ENCODE measurements around the gene TP53. TPM values are rescaled to one million over a fixed set of nuclear protein-coding genes. Genes with fewer than 3 reads are reported as not detected.

Gene TP53
- total and polyA plus RNA-seq, 9 of the 15 experiments (the other 6 are each of a cell fraction or from before 2014, with no cell fraction given) = 2.8 to 14.0 (median 7.1) TPM

DNA sequence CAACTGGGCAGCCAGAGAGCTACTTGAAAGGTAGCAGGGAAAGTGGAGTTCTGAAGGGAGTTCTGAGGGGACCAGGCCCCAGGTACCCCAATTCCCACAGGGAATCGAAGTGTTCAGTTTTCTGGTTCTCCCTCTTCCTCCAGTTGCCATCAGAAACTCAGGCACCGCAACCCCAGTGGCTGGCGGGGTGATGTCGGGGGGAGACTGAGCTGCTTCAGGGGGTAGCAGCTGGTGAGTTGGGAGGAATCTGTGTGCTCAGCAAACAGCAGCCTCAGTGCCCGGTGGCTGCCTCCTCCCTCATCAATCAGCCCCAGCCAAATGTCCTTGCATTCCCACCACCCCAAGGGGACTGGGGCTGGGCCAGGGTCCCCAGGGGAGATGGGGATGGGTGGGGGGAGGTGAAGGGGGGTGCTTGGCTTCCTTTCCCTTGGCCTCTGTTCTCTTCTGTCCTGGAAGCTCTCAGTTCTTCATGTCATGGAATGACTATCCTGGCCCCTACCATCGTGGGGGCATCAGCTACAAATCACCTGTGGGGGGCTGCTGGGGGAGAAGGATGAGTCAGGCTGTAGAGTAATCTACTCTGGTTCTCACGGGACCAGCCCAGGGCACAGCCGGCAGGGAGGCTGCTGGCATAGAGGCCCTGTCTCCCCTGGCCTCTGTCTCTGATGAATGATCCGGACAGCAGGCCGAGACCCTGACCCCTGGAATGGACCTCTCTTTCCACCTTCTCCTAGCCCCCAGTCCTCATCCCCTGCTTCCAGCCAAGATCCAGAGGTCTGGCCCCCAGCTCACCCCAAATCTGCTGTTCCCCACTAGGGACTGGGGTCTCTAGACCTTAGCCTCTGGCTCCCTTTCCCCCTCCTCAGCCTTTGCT lies 27.7 kb upstream of the TP53 start:
- H3K27me3 ChIP-seq (ENCODE audit: control insufficient read depth in 2 of 2, insufficient read depth in 2 of 2, low read length in 2 of 2) = peaks cover 10 to 62% of the 10 kb centered on the region in 2 experiments; a peak in 4 of 5 replicates
- no peaks in the 10 kb centered on the region for H3K9me3 ChIP-seq (replicated peaks; ENCODE audit: control insufficient read depth, insufficient read depth, low read depth, low read length)
- H3K9ac ChIP-seq (ENCODE audit: insufficient read depth in 1 of 2, low read depth in 2 of 2, low read length in 2 of 2) = no peak overlapping the region
- H2AFZ ChIP-seq (ENCODE audit: low read depth, low read length) = no peak overlapping the region
- ChIA-PET POLR2A (interaction anchor here (2.6 to 3.5 kb wide), 2 partner anchors 11 to 28 kb away, joined by 12 to 13 read pairs; partner anchors contain the start of genes EFNB3 and TP53), CTCF (ENCODE audit: low intra/inter-chr PET ratio) (no interaction called here)
- H3K9me1 ChIP-seq (ENCODE audit: control insufficient read depth, insufficient read depth, low read length) = no peaks in the 10 kb centered on the region
- H3K79me2 ChIP-seq (ENCODE audit: control insufficient read depth, insufficient read depth, low read length) = no peaks in the 10 kb centered on the region
- no TSS peak for BruUV-seq (replicated peaks)
- FAIRE-seq = no peak
- in situ Hi-C loops (cut with MboI) (no loop called here), intact Hi-C loops (cut with micrococcal nuclease) (no loop called here)
- WGBS (ENCODE audit: insufficient coverage, low coverage, missing lambda C conversion rate) = 17% methylated on average over 8 of the region's 10 CpGs
- H3K27ac ChIP-seq (ENCODE audit: extremely low read depth, low read depth, low read length) = no peak overlapping the region
- no peak overlapping the region for H3K4me2 ChIP-seq (ENCODE audit: insufficient read depth, low read length)
- no peak for ATAC-seq
- H4K20me1 ChIP-seq (replicated peaks; ENCODE audit: control insufficient read depth, insufficient read depth, low read length) = no peaks in the 10 kb centered on the region
- H3K4me3 ChIP-seq = no peak overlapping the region
- DNase-seq (ENCODE audit: extremely low read depth in 1 of 4, low spot score in 3 of 4) = no peak
- H3K4me1 ChIP-seq (replicated peaks in 1 of 2; ENCODE audit: control insufficient read depth in 2 of 2, insufficient read depth in 2 of 2, low read length in 2 of 2) = peaks cover 6 to 18% of the 10 kb centered on the region in 2 experiments; a peak in 3 of 5 replicates
- H3K36me3 ChIP-seq (ENCODE audit: control insufficient read depth, insufficient read depth, low read length) = no peaks in the 10 kb centered on the region
- TF ChIP-seq, protein P1, sequence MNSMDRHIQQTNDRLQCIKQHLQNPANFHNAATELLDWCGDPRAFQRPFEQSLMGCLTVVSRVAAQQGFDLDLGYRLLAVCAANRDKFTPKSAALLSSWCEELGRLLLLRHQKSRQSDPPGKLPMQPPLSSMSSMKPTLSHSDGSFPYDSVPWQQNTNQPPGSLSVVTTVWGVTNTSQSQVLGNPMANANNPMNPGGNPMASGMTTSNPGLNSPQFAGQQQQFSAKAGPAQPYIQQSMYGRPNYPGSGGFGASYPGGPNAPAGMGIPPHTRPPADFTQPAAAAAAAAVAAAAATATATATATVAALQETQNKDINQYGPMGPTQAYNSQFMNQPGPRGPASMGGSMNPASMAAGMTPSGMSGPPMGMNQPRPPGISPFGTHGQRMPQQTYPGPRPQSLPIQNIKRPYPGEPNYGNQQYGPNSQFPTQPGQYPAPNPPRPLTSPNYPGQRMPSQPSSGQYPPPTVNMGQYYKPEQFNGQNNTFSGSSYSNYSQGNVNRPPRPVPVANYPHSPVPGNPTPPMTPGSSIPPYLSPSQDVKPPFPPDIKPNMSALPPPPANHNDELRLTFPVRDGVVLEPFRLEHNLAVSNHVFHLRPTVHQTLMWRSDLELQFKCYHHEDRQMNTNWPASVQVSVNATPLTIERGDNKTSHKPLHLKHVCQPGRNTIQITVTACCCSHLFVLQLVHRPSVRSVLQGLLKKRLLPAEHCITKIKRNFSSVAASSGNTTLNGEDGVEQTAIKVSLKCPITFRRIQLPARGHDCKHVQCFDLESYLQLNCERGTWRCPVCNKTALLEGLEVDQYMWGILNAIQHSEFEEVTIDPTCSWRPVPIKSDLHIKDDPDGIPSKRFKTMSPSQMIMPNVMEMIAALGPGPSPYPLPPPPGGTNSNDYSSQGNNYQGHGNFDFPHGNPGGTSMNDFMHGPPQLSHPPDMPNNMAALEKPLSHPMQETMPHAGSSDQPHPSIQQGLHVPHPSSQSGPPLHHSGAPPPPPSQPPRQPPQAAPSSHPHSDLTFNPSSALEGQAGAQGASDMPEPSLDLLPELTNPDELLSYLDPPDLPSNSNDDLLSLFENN (IDR thresholded peaks at IDR 0.05; ENCODE audit: low read depth in 2 of 2, low read length in 2 of 2) = no peak
- TF ChIP-seq ZNF668 (CRISPR knock-in tag; IDR thresholded peaks at IDR 0.05) = no peak
- no peak for TF ChIP-seq MTA3 (IDR thresholded peaks at IDR 0.05; ENCODE audit: borderline replicate concordance)
- TF ChIP-seq, protein P2, sequence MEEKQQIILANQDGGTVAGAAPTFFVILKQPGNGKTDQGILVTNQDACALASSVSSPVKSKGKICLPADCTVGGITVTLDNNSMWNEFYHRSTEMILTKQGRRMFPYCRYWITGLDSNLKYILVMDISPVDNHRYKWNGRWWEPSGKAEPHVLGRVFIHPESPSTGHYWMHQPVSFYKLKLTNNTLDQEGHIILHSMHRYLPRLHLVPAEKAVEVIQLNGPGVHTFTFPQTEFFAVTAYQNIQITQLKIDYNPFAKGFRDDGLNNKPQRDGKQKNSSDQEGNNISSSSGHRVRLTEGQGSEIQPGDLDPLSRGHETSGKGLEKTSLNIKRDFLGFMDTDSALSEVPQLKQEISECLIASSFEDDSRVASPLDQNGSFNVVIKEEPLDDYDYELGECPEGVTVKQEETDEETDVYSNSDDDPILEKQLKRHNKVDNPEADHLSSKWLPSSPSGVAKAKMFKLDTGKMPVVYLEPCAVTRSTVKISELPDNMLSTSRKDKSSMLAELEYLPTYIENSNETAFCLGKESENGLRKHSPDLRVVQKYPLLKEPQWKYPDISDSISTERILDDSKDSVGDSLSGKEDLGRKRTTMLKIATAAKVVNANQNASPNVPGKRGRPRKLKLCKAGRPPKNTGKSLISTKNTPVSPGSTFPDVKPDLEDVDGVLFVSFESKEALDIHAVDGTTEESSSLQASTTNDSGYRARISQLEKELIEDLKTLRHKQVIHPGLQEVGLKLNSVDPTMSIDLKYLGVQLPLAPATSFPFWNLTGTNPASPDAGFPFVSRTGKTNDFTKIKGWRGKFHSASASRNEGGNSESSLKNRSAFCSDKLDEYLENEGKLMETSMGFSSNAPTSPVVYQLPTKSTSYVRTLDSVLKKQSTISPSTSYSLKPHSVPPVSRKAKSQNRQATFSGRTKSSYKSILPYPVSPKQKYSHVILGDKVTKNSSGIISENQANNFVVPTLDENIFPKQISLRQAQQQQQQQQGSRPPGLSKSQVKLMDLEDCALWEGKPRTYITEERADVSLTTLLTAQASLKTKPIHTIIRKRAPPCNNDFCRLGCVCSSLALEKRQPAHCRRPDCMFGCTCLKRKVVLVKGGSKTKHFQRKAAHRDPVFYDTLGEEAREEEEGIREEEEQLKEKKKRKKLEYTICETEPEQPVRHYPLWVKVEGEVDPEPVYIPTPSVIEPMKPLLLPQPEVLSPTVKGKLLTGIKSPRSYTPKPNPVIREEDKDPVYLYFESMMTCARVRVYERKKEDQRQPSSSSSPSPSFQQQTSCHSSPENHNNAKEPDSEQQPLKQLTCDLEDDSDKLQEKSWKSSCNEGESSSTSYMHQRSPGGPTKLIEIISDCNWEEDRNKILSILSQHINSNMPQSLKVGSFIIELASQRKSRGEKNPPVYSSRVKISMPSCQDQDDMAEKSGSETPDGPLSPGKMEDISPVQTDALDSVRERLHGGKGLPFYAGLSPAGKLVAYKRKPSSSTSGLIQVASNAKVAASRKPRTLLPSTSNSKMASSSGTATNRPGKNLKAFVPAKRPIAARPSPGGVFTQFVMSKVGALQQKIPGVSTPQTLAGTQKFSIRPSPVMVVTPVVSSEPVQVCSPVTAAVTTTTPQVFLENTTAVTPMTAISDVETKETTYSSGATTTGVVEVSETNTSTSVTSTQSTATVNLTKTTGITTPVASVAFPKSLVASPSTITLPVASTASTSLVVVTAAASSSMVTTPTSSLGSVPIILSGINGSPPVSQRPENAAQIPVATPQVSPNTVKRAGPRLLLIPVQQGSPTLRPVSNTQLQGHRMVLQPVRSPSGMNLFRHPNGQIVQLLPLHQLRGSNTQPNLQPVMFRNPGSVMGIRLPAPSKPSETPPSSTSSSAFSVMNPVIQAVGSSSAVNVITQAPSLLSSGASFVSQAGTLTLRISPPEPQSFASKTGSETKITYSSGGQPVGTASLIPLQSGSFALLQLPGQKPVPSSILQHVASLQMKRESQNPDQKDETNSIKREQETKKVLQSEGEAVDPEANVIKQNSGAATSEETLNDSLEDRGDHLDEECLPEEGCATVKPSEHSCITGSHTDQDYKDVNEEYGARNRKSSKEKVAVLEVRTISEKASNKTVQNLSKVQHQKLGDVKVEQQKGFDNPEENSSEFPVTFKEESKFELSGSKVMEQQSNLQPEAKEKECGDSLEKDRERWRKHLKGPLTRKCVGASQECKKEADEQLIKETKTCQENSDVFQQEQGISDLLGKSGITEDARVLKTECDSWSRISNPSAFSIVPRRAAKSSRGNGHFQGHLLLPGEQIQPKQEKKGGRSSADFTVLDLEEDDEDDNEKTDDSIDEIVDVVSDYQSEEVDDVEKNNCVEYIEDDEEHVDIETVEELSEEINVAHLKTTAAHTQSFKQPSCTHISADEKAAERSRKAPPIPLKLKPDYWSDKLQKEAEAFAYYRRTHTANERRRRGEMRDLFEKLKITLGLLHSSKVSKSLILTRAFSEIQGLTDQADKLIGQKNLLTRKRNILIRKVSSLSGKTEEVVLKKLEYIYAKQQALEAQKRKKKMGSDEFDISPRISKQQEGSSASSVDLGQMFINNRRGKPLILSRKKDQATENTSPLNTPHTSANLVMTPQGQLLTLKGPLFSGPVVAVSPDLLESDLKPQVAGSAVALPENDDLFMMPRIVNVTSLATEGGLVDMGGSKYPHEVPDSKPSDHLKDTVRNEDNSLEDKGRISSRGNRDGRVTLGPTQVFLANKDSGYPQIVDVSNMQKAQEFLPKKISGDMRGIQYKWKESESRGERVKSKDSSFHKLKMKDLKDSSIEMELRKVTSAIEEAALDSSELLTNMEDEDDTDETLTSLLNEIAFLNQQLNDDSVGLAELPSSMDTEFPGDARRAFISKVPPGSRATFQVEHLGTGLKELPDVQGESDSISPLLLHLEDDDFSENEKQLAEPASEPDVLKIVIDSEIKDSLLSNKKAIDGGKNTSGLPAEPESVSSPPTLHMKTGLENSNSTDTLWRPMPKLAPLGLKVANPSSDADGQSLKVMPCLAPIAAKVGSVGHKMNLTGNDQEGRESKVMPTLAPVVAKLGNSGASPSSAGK (IDR thresholded peaks at IDR 0.05) = no peak
